Esophagus muscularis mucosa (tissue), 3 donors: ENCODE results near the gene FPR3.

Source experiments
- CTCF ChIP-seq, 3 experiments: fragments of 200-600 bp in 2 of 3; fragments of 450-650 bp in 1 of 3; sonication (generic) in 2 of 3; IDR thresholded peaks; one replicate each; pipeline ENCODE4 v1.5.1; 2017 to 2019; ENCODE audit warnings: antibody characterized with exemption in 3 of 3, mild to moderate bottlenecking in 2 of 3, moderate library complexity in 1 of 3
- POLR2A ChIP-seq: fragments of 450-650 bp; IDR thresholded peaks from one replicate; pipeline ENCODE4 v1.6.1; 2017; ENCODE audit warnings: antibody characterized with exemption, moderate library complexity, mild to moderate bottlenecking, low read depth

- TF ChIP-seq POLR2A (no peak), CTCF (IDR thresholded peaks at IDR 0.05) (no peak)
Observed at GRCh38 chr19:51807111-51807701, 12.2 kb downstream of the FPR3 start.
